ENCODE data around the gene MTHFD1.

GRCh38 chr14:64439141-64439540 lies 51.0 kb downstream of the MTHFD1 start:
- no peak for TF ChIP-seq CTCF (IDR thresholded peaks at IDR 0.05)
- TF ChIP-seq POLR2A (IDR thresholded peaks at IDR 0.05): no peak

Data from testis (tissue), 2 donors.